Measurements from ENCODE around the gene TXLNG. TPM values are rescaled to one million over a fixed set of nuclear protein-coding genes. Genes with fewer than 3 reads are reported as not detected.

Gene TXLNG
- total and polyA plus RNA-seq, 2 of the 13 experiments (the other 11 are each of a cell fraction or from before 2014, with no cell fraction given), result 13.1 to 15.5 TPM

DNA sequence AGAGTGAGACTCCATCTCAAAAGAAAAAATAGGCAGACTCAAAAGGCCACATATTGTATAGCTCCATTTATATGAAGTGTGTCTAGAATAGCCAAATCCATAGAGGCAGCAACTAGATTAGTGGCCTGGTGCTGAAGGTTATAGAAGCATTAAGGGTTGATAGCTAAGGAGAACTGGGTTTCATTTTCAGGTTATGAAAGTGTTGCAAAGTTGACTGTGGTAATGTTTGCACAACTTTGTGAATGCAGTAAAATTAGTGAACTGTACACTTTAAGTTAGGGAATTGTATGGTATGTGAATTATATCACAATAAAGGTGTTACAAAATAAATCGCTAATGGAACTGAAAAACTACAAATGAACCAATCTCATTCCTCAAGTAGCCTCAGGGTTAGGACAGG lies 28.3 kb downstream of the TXLNG start (continued):
- no peak for TF ChIP-seq SIX4 (CRISPR knock-in tag; IDR thresholded peaks at IDR 0.05)
- no peak for TF ChIP-seq ZNF207 (IDR thresholded peaks at IDR 0.05; ENCODE audit: borderline replicate concordance)
- TF ChIP-seq HOXA5 (CRISPR knock-in tag; IDR thresholded peaks at IDR 0.05), result no peak

DNA sequence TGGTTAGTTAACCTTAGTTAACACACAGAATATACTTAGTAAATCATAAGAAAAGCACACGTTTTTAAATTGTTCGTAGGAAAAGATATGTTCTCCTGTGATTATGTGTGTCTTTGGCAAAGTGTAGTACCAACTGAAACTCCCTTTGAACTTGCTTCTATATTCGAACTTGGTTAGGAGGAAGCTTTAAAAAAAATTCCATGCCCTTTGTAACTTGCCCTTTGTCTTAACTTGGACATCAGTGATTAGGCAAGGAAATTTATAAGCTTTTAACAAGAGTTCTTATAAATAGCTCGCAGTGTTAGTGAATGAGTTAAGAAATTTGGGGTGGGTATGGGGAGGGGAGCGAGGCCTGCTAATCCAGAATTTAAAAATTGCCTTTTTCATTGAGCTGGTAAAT lies 33.4 kb downstream of the TXLNG start:
- in situ Hi-C loops (cut with HindIII; ENCODE audit: extremely low pct_ligation_motif_present, low pct_unique_long_range_greater_than_20kb), result loop anchor here (10.0 kb wide), 1 partner anchor 225 kb away; no protein-coding TSS in a partner anchor
- ATAC-seq (no peak), DNase-seq (ENCODE audit: low spot score) (no peak)

More for the DNA sequence above, 33.4 kb downstream of the TXLNG start:
- Histone ChIP-seq H3K36me3 (replicated peaks in 1 of 2; ENCODE audit: control insufficient read depth in 1 of 2, insufficient read depth in 2 of 2, low read length in 2 of 2) (peaks cover 5 to 16% of the 10 kb centered on the region in 2 experiments; a peak in 4 of 5 replicates), H3K79me2 (ENCODE audit: insufficient read depth, low read length) (peaks cover 5% of the 10 kb centered on the region), H3K4me1 (ENCODE audit: insufficient read depth, low read length) (no peaks in the 10 kb centered on the region), H3K27ac (ENCODE audit: extremely low read length, insufficient read depth, low read length) (no peak overlapping the region), H3K27me3 (ENCODE audit: control insufficient read depth in 1 of 2, insufficient read depth in 2 of 2, low read length in 2 of 2) (no peaks in the 10 kb centered on the region), H3K4me3 (replicated peaks in 1 of 3; ENCODE audit: insufficient read depth in 1 of 3, low read depth in 2 of 3, low read length in 3 of 3) (no peak overlapping the region), H3K4me2 (ENCODE audit: low read depth, low read length) (no peak overlapping the region), H2AFZ (ENCODE audit: low read length) (no peak overlapping the region), H3K9ac (ENCODE audit: insufficient read depth, low read depth, low read length) (no peak overlapping the region), H3K9me3 (ENCODE audit: low read length) (no peaks in the 10 kb centered on the region), H4K20me1 (ENCODE audit: insufficient read depth, low read length) (no peaks in the 10 kb centered on the region)
- TF ChIP-seq MIER3 (CRISPR knock-in tag; IDR thresholded peaks at IDR 0.05; ENCODE audit: borderline replicate concordance) (no peak), BRCA1 (CRISPR knock-in tag; IDR thresholded peaks at IDR 0.05) (no peak), RARG (CRISPR knock-in tag; IDR thresholded peaks at IDR 0.05; ENCODE audit: low read depth) (no peak), ARNT2 (CRISPR knock-in tag; IDR thresholded peaks at IDR 0.05; ENCODE audit: low read depth) (no peak), KDM3A (CRISPR knock-in tag; IDR thresholded peaks at IDR 0.05; ENCODE audit: low read depth) (no peak), MYNN (CRISPR knock-in tag; IDR thresholded peaks at IDR 0.05; ENCODE audit: low read depth) (no peak), MIXL1 (CRISPR knock-in tag; IDR thresholded peaks at IDR 0.05) (no peak), HCFC1 (IDR thresholded peaks at IDR 0.05; ENCODE audit: low read depth, low read length) (no peak), ZNF563 (CRISPR knock-in tag; IDR thresholded peaks at IDR 0.05) (no peak), FOXO1 (CRISPR knock-in tag; IDR thresholded peaks at IDR 0.05) (no peak), RXRB (CRISPR knock-in tag; IDR thresholded peaks at IDR 0.05; ENCODE audit: borderline replicate concordance) (no peak), ZNF891 (CRISPR knock-in tag; IDR thresholded peaks at IDR 0.05) (no peak), TBX2 (CRISPR knock-in tag; IDR thresholded peaks at IDR 0.05; ENCODE audit: borderline replicate concordance) (no peak), ZBTB7A (CRISPR knock-in tag; IDR thresholded peaks at IDR 0.05) (no peak), PCBP2 (optimal IDR thresholded peaks at IDR 0.05; ENCODE audit: low read depth, low read length, poor library complexity, severe bottlenecking) (no peak), ZNF546 (CRISPR knock-in tag; conservative IDR thresholded peaks at IDR 0.05) (no peak), SOX13 (IDR thresholded peaks at IDR 0.05) (no peak), SOX13 (CRISPR knock-in tag; conservative IDR thresholded peaks at IDR 0.05 in 1 of 2, IDR thresholded peaks at IDR 0.05 in 1 of 2) (no peak)
- TF ChIP-seq, protein P1, sequence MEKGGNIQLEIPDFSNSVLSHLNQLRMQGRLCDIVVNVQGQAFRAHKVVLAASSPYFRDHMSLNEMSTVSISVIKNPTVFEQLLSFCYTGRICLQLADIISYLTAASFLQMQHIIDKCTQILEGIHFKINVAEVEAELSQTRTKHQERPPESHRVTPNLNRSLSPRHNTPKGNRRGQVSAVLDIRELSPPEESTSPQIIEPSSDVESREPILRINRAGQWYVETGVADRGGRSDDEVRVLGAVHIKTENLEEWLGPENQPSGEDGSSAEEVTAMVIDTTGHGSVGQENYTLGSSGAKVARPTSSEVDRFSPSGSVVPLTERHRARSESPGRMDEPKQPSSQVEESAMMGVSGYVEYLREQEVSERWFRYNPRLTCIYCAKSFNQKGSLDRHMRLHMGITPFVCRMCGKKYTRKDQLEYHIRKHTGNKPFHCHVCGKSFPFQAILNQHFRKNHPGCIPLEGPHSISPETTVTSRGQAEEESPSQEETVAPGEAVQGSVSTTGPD (CRISPR knock-in tag; IDR thresholded peaks at IDR 0.05), result no peak
- TF ChIP-seq, protein P2, sequence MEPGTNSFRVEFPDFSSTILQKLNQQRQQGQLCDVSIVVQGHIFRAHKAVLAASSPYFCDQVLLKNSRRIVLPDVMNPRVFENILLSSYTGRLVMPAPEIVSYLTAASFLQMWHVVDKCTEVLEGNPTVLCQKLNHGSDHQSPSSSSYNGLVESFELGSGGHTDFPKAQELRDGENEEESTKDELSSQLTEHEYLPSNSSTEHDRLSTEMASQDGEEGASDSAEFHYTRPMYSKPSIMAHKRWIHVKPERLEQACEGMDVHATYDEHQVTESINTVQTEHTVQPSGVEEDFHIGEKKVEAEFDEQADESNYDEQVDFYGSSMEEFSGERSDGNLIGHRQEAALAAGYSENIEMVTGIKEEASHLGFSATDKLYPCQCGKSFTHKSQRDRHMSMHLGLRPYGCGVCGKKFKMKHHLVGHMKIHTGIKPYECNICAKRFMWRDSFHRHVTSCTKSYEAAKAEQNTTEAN (CRISPR knock-in tag; conservative IDR thresholded peaks at IDR 0.05), result no peak
- POLR2A ChIA-PET, result no interaction called here
- no TSS peak for BruUV-seq (replicated peaks)
- FAIRE-seq, result no peak
- CTCF ChIA-PET (ENCODE audit: low intra/inter-chr PET ratio, low total read pairs), result no interaction called here
- intact Hi-C loops (cut with micrococcal nuclease; ENCODE audit: unreplicated experiment), result no loop called here
- WGBS (ENCODE audit: low lambda C conversion rate), result 94% methylated on average over 5 of the region's 5 CpGs
